Natural killer cell (primary cell): ENCODE results near the gene PRKAR1B. TPM values are rescaled to one million over a fixed set of nuclear protein-coding genes. Genes with fewer than 3 reads are reported as not detected.

ENCODE experiments used
- ATAC-seq, 3 donors: fragments of 150-1000 bp in 2 of 3; fragments of 200-7000 bp in 1 of 3; cut with Tn5 transposase; 1 replicate in 1 of 3; 2 replicates in 2 of 3; pipeline ENCODE4 v1.10.0; 2021; ENCODE audit warnings: mild to moderate bottlenecking in 2 of 3, moderate library complexity in 2 of 3
- DNase-seq, 2 donors: peaks; one replicate each; pipeline versions ENCODE4 v3.0.0 to v3.0.0-alpha.2; 2013 to 2021; ENCODE audit warnings: mixed read lengths in 1 of 2
- H3K27ac ChIP-seq: one replicate; pipeline ENCODE4 v1.5.1; 2013; ENCODE audit warnings: mild to moderate bottlenecking, low read length
- H3K27me3 ChIP-seq: one replicate; pipeline ENCODE4 v1.6.1; 2013; ENCODE audit warnings: low read length; ENCODE audit not compliant: control insufficient read depth, insufficient read depth
- H3K36me3 ChIP-seq: one replicate; pipeline ENCODE4 v1.6.1; 2013; ENCODE audit warnings: low read length; ENCODE audit not compliant: control insufficient read depth, insufficient read depth
- H3K4me1 ChIP-seq: one replicate; pipeline ENCODE4 v1.6.1; 2013; ENCODE audit warnings: low read length; ENCODE audit not compliant: control insufficient read depth, insufficient read depth
- H3K4me3 ChIP-seq: one replicate; pipeline ENCODE4 v1.5.1; 2013; ENCODE audit warnings: low read length
- H3K9me3 ChIP-seq: one replicate; pipeline ENCODE4 v1.6.1; 2013; ENCODE audit warnings: low read length; ENCODE audit not compliant: control insufficient read depth, insufficient read depth
- H3K27ac Mint-ChIP-seq, 2 donors: one replicate each; pipeline ENCODE4 v1.8.0; 2022; ENCODE audit warnings: mild to moderate bottlenecking in 2 of 2, mixed read lengths in 2 of 2, moderate library complexity in 1 of 2
- H3K27me3 Mint-ChIP-seq, 2 donors: one replicate each; pipeline ENCODE4 v1.8.0; 2022; ENCODE audit warnings: low read depth in 2 of 2, mixed read lengths in 2 of 2
- H3K36me3 Mint-ChIP-seq: one replicate; pipeline ENCODE4 v1.8.0; 2022; ENCODE audit warnings: mixed read lengths
- H3K4me1 Mint-ChIP-seq, 2 donors: one replicate each; pipeline ENCODE4 v1.8.0; 2022; ENCODE audit warnings: mixed read lengths in 2 of 2
- H3K4me3 Mint-ChIP-seq: one replicate; pipeline ENCODE4 v1.8.0; 2022; ENCODE audit warnings: mild to moderate bottlenecking, moderate library complexity, mixed read lengths
- H3K9me3 Mint-ChIP-seq, 2 donors: one replicate each; pipeline ENCODE4 v1.8.0; 2022; ENCODE audit warnings: mixed read lengths in 2 of 2
- WGBS: methylation state at CpG from one replicate; pipeline ENCODE4 v1.1.7; 2013; ENCODE audit warnings: missing lambda C conversion rate; ENCODE audit not compliant: insufficient coverage; 5-methylcytosine and 5-hydroxymethylcytosine counted together
- intact Hi-C: fragments of 100-400 bp; cut with micrococcal nuclease; formaldehyde crosslinking; loops from one replicate; pipeline ENCODE4 v1.14.2; 2022
- total RNA-seq, 4 donors: library from RNA; stranded (reverse); fragments of 120-200 nt in 1 of 4; gene quantifications; one replicate each; pipeline versions ENCODE4 v1.2.3 to v1.2.4, GENCODE V29; 2013 to 2022
- TF ChIP-seq, protein P1 (sequence below): fragments of 200-600 bp; IDR thresholded peaks from one replicate; pipeline ENCODE4 v1.8.0; 2022; ENCODE audit warnings: antibody characterized with exemption

The PRKAR1B gene
- total RNA-seq, 3 donors from 2014 or later (not counting 1 experiment from before 2014, with no cell fraction given): 2.4 to 3.8 (median 3.0) TPM

DNA sequence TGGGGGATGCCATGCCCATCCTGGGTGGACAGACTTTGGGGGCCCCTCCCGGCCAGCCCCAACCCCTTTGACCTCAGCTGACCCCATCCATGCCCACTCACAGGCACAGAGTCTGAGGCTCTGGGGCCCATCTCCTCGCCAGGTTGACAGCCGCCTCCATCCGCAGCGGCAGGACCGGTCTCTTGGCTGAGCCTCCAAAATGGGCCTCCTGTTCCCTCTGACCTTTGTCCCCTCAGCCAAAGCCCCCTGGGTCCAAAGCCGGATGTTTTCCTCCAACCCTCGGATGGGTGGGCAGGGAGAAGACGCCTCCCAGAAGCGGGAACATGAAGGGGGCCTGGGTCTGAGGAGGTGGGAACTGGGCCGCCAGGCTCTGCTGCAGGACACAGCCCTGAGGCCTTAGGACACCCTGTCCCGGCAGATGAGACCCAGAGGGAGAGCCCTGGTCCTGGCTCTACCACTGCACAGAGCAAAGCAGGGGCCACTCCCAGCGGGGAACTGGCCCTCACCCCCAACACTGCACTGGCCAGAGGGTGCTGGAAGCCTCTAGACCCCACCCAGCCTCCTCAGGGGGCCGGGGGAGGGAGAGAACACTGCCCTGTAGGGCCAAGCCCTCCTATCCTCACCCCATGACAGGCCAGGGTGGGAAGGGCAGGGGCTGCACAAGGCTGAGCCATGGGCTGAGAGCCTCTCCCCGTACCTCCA, 220.0 kb downstream of the PRKAR1B start:
- Histone ChIP-seq H3K27me3 (no peaks in the 10 kb centered on the region), H3K4me3 (no peak overlapping the region), H3K27ac (no peak overlapping the region), H3K4me1 (no peaks in the 10 kb centered on the region), H3K9me3 (no peaks in the 10 kb centered on the region), H3K36me3 (no peaks in the 10 kb centered on the region)
- no peak for DNase-seq
- intact Hi-C loops: no loop called here
- Mint-ChIP-seq H3K27me3 (no peaks in the 10 kb centered on the region), H3K4me3 (no peak overlapping the region), H3K9me3 (no peaks in the 10 kb centered on the region), H3K4me1 (no peaks in the 10 kb centered on the region), H3K36me3 (no peaks in the 10 kb centered on the region), H3K27ac (no peak overlapping the region)
- 87% methylated on average over 15 of the region's 15 CpGs for WGBS
- no peak for ATAC-seq
- TF ChIP-seq, protein P1, sequence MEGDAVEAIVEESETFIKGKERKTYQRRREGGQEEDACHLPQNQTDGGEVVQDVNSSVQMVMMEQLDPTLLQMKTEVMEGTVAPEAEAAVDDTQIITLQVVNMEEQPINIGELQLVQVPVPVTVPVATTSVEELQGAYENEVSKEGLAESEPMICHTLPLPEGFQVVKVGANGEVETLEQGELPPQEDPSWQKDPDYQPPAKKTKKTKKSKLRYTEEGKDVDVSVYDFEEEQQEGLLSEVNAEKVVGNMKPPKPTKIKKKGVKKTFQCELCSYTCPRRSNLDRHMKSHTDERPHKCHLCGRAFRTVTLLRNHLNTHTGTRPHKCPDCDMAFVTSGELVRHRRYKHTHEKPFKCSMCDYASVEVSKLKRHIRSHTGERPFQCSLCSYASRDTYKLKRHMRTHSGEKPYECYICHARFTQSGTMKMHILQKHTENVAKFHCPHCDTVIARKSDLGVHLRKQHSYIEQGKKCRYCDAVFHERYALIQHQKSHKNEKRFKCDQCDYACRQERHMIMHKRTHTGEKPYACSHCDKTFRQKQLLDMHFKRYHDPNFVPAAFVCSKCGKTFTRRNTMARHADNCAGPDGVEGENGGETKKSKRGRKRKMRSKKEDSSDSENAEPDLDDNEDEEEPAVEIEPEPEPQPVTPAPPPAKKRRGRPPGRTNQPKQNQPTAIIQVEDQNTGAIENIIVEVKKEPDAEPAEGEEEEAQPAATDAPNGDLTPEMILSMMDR: no peak

DNA sequence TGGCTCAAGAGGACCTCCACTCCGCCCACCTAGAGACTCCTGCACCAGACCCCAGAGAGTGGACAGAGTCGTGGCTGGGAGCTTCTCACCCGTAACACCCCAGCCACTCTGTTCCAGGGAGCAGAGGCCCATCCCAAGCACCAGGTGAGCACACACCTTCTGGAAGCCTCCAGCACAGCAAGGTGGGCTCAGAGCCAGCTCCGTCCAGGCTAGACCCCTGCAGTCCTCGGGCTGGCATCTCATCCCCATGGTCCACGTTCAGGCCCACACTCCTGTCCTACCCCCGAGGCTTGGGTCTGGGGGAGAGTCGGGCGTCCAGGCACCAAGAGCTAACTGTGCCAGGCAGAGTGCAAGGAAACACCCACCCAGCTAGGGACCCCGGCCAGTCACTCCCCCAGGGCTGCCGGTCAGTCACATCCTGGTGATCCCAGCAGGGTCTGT, 220.7 kb downstream of the PRKAR1B start:
- H3K4me3 Mint-ChIP-seq: no peak overlapping the region
- 86% methylated on average over 11 of the region's 11 CpGs for WGBS
- H3K9me3 Mint-ChIP-seq: no peaks in the 10 kb centered on the region

DNA sequence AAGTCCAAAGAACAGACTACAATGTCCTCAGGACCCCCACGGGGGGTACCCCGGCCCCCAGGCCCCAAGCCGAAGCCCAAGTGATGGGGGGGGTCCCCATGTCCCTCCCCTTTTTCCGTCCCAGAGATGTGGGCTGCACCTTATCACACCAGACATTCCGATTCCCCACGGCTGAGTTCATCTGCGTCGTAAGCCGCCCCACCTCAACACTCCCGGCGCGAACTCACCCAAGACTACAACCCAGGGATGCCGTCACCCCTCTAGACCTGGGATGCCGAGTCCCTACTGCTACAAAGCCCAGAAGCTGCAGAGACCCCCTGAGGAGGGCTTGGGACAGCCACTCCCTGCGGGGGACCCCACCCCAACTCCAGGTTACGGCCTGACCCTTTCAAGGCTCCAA, 221.9 kb downstream of the PRKAR1B start:
- H3K9me3 Mint-ChIP-seq: no peaks in the 10 kb centered on the region
- Histone ChIP-seq H3K4me3 (no peak overlapping the region), H3K36me3 (no peaks in the 10 kb centered on the region), H3K4me1 (no peaks in the 10 kb centered on the region), H3K9me3 (no peaks in the 10 kb centered on the region), H3K27ac (no peak overlapping the region), H3K27me3 (no peaks in the 10 kb centered on the region)
- H3K27me3 Mint-ChIP-seq: no peaks in the 10 kb centered on the region
- no peak overlapping the region for H3K4me3 Mint-ChIP-seq
- intact Hi-C loops: no loop called here
- no peaks in the 10 kb centered on the region for H3K36me3 Mint-ChIP-seq
- DNase-seq: no peak
- no peak overlapping the region for H3K27ac Mint-ChIP-seq
- TF ChIP-seq, protein P1: no peak
- WGBS: 90% methylated on average over 16 of the region's 16 CpGs
- no peaks in the 10 kb centered on the region for H3K4me1 Mint-ChIP-seq
- no peak for ATAC-seq

More for the DNA sequence above, 220.7 kb downstream of the PRKAR1B start:
- Histone ChIP-seq H3K27ac (no peak overlapping the region), H3K27me3 (no peaks in the 10 kb centered on the region), H3K4me1 (no peaks in the 10 kb centered on the region), H3K36me3 (no peaks in the 10 kb centered on the region), H3K9me3 (no peaks in the 10 kb centered on the region), H3K4me3 (no peak overlapping the region)
- intact Hi-C loops: no loop called here
- TF ChIP-seq, protein P1: no peak
- no peak for ATAC-seq
- no peaks in the 10 kb centered on the region for H3K4me1 Mint-ChIP-seq
- H3K36me3 Mint-ChIP-seq: no peaks in the 10 kb centered on the region
- no peaks in the 10 kb centered on the region for H3K27me3 Mint-ChIP-seq
- DNase-seq: no peak
- no peak overlapping the region for H3K27ac Mint-ChIP-seq
